SH-SY5Y (cell line): Measurements from ENCODE around the gene MYO1E.

ENCODE experiments used
- GATA2 ChIP-seq: IDR thresholded peaks from 2 replicates; pipeline ENCODE4 v1.6.1; 2011; ENCODE audit warnings: mild to moderate bottlenecking, low read depth, low read length
- GATA3 ChIP-seq: IDR thresholded peaks from 2 replicates; pipeline ENCODE4 v1.6.1; 2011; ENCODE audit warnings: low read depth, mild to moderate bottlenecking, low read length, moderate library complexity

The MYO1E gene

GRCh38 chr15:59340325-59340724 lies 32.3 kb downstream of the MYO1E start:
- TF ChIP-seq GATA2: no peak

GRCh38 chr15:59339252-59339672 lies 33.4 kb downstream of the MYO1E start:
- no peak for TF ChIP-seq GATA3
- TF ChIP-seq GATA2: no peak

DNA sequence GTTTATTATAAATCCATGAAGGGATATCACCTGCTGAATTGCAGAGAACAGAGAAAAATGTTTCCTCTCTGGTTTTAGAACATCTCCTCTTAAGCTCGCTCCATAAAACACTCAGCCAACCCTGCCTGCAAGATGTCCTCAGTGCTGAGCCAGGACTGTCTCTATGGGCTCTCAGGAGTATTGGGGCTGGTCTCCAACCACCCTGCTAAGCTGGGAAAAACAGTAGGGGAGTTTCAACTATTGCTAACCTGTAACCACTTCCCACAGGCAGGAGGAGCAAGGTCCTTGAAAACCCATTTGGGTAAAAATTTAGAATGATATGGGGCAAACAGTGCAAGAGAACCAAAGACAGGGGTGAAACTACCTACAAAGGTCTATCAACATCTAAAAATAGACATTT lies 34.3 kb downstream of the MYO1E start:
- no peak for TF ChIP-seq GATA2
- TF ChIP-seq GATA3: no peak

GRCh38 chr15:59335207-59335786 lies 37.4 kb downstream of the MYO1E start:
- TF ChIP-seq GATA2 (no peak), GATA3 (no peak)

- TF ChIP-seq GATA3: no peak
- TF ChIP-seq GATA2: no peak
These were observed 38.6 kb downstream of the MYO1E start for GRCh38 chr15:59334076-59334415.

DNA sequence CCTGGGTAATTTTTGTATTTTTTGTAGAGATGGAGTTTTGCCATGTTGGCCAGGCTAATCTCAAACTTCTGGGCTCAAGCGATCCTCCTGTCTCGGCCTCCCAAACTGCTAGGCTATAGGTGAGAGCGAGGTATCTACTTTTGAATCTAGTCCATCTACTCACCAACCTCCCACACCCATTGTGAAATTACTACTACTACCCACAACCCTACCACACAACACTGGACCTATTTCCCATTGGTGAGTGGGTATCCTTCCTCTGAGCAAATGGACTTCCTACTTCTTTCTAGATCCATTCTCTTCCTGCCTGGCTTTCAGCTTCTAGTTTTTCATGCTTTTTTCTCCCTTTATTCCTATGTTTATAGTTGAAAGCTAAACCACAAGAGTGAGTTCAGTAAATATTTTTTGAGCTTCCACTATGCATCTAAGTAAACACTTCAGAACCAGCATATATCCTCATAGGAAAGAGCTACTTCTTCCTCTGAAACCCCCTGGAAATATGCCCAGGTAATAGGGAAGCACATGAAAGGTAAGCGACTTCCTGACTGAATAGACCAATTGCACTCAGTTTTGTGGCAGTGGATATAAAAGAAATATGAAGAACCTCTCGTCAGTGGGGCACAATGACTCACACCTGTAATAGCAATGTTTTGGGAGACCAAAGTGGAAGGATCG lies 39.1 kb downstream of the MYO1E start:
- TF ChIP-seq GATA3 (no peak), GATA2 (no peak)

- TF ChIP-seq GATA2 (no peak), GATA3 (no peak)
These were observed 40.7 kb downstream of the MYO1E start for GRCh38 chr15:59332009-59332408.

DNA sequence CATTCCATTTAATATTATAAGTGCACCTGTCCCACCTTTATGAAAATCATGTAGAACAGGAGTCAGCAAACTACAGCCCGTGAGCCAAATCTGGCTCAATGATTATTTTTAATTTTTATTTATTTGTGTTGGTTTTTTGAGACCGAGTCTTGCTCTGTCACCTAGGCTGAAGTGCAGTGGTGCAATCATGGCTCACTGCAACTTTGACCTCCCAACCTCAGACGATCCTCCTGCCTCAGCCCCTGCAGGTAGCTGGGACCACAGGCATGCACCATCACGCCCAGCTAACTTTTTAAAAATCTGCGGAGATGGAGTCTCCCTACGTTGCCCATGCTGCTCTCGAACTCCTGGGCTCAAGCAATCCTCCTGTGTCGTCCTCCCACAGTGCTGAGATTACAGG lies 42.0 kb downstream of the MYO1E start:
- TF ChIP-seq GATA3 (no peak), GATA2 (no peak)

GRCh38 chr15:59329570-59330350 lies 42.9 kb downstream of the MYO1E start:
- TF ChIP-seq GATA3 (no peak), GATA2 (no peak)

DNA sequence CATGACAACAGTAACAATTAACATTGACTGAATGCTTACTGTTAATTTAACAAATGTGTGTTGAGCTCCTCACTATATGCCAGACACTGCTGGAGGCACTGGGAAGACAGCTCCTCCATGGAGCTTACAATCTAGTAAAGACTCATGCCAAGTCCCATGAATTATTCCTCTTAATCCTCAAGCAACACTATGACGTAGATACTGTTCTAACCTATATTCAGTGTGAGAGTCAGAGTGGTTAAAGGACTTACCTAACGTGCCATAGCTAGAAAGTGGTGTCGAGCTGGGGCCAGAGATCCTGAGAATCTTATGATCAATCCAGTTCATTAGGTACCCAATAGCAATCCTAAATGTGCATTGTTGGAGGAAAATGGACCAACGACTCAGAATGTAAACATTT lies 43.6 kb downstream of the MYO1E start:
- no peak for TF ChIP-seq GATA2

DNA sequence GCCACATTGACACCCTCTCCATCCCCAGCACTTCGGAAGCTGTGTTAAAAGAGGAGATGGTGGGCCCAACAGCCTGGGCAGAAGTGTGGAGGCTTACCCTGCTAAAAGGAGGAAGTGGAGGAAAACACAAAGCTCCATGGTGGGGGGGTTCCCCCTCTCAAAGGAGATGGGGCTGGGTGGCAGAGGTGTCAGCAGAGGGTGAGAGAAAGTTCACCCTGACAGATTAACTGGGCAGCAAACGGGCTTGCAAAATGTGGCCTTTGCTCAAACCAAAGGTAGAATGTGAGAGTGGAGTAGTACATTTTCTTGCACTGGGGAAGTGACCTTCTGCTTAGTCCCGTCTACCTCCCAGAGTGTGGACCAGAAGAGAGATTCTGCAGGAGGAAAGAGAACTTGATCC lies 44.7 kb downstream of the MYO1E start:
- TF ChIP-seq GATA3: no peak

DNA sequence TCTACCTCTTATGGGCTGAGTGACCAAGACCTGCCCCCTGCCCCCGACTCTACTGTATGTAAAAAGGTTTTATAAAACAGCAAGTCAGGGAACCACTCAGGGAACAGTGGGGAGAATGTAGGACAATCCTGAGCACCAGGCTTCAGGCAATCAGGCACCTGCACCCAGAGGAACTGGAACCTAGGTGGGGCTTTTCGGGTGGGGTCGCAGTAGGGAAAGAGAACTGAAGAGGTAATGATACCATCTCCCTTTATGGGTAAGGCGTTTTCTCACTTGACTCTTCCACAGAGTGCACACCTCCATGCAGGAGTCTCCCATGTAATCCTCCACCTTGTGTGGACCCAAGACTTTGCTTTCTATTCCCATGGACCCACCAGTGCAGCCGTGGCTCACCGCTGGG lies 45.8 kb downstream of the MYO1E start:
- no peak for TF ChIP-seq GATA2
- no peak for TF ChIP-seq GATA3

DNA sequence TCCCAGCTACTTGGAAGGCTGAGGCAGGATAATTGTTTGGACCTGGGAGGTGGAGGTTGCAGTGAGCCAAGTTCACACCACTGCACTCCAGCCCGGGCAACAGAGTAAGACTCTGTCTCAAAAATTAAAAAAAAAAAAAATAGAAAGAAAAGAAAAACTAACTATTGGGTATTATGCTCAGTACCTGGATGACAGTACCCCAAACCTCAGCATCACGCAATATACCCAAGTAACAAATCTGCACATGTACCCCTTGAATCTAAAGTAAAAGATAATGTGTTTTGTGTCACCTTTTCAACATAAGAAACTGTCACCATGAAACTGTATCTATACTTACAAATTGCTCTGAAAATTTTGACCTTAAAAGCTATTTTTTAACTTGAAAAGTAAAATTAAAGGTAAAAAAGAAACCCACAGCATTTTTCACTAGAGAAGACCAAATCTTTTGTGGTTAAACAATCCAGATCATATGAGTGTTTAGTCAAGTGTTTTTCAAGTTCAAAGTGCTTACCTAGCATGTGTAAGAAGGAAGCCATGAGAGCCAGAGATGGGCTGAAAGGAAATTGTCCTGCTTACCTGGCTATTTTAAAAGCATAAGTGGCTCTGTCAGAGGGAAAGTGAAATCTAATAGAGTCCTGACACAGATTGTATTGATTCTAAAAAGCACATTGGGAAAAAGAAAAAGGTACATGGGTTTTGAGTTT lies 50.5 kb downstream of the MYO1E start:
- no peak for TF ChIP-seq GATA2
- TF ChIP-seq GATA3: no peak

DNA sequence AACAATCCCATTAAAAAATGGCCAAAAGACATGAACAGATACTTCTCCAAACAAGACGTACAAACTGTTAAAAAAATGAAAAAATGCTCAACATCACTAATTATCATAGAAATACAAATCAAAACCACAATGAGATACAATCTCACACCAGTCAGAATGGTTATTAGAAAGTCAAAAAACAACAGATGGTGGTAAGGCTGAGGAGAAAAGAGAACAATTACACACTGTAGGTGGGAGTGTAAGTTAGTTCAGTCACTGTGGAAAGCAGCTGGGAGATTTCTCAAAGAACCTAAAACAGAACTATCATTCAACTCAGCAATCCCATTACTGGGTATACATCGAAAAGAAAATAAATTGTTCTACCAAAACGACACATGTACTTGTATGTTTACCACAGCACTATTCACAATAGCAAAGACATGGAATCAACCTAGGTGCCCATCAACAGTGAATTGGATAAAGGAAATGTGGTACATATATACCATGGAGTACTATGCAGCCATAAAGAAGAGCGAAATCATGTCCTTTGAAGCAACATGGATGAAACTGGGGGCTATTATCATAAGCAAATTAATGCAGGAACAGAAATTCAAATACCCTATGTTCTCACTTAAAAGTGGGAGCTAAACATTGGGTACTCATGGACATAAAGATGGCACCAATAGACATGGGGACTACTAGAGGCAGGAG lies 51.5 kb downstream of the MYO1E start:
- TF ChIP-seq GATA2: no peak
- TF ChIP-seq GATA3: no peak

GRCh38 chr15:59317211-59317610 lies 55.5 kb downstream of the MYO1E start:
- no peak for TF ChIP-seq GATA3
- no peak for TF ChIP-seq GATA2
